HCT116 (cell line): Measurements from ENCODE around the gene STARD6. TPM values are rescaled to one million over a fixed set of nuclear protein-coding genes. Genes with fewer than 3 reads are reported as not detected.
"Not testable (repeated sequence)": the region's sequence is repeated elsewhere in the genome, so short reads cannot be mapped to it uniquely, and the experiment has no call there.

Experiments
- ATAC-seq: fragments of 200-7000 bp; cut with Tn5 transposase; 2 replicates; pipeline ENCODE4 v1.9.1; 2020; ENCODE audit warnings: mild to moderate bottlenecking, moderate library complexity
- BruUV-seq: library from RNA; stranded (reverse); fragments of 400-500 nt; replicated peaks from 2 replicates; lab custom pipeline; 2021; lab: Mats Ljungman, UMichigan
- CTCF ChIA-PET: fragments of 300-600 bp; sonication (Branson Sonifier 250); formaldehyde crosslinking; loops from one replicate; lab custom pipeline; 2021; ENCODE audit warnings: antibody characterized with exemption; lab: Charles Lee
- POLR2A ChIA-PET: fragments of 300-600, 350-600 bp; sonication (Branson Sonifier 250); formaldehyde crosslinking; loops from one replicate; lab custom pipeline; 2021; ENCODE audit warnings: antibody characterized with exemption; lab: Charles Lee
- RAD21 ChIA-PET, 2 experiments: fragments of 300-600 bp; sonication (Branson Sonifier 250); formaldehyde crosslinking; loops; one replicate each; lab custom pipeline; 2023; ENCODE audit warnings: low total read pairs in 2 of 2; ENCODE audit not compliant: uncharacterized antibody in 2 of 2, unreplicated experiment in 2 of 2, low non-redundant PET in 1 of 2; lab: Charles Lee
- DNase-seq: peaks from one replicate; pipeline ENCODE4 v3.0.0-alpha.2; 2010; ENCODE audit warnings: low read depth, low spot score
- H2AFZ ChIP-seq: fragments of 200-600 bp; shearing (Covaris generic), sonication (generic); 2 replicates; pipeline ENCODE4 v1.6.1; 2017; ENCODE audit warnings: low read depth, mixed run types, mixed read lengths, antibody characterized with exemption, low read length; ENCODE audit not compliant: poor library complexity, severe bottlenecking
- H3K27ac ChIP-seq: 2 replicates; pipeline ENCODE4 v1.5.1; 2012; ENCODE audit warnings: low read depth, low read length
- H3K27me3 ChIP-seq: fragments of 200-600 bp; sonication (generic); 2 replicates; pipeline ENCODE4 v1.6.1; 2016; ENCODE audit warnings: mixed run types, low read length, mixed read lengths; ENCODE audit not compliant: insufficient read depth
- H3K36me3 ChIP-seq, 2 experiments: fragments of 200-500 bp in 1 of 2; fragments of 200-600 bp in 1 of 2; sonication (Bioruptor generic) in 1 of 2; sonication (generic) in 1 of 2; 2 replicates each; pipeline versions ENCODE4 v1.5.1 to v1.6.1; 2014 to 2016; ENCODE audit warnings: low read length in 2 of 2, inconsistent platforms in 1 of 2, mixed read lengths in 1 of 2, mixed run types in 1 of 2; ENCODE audit not compliant: insufficient read depth in 2 of 2, control insufficient read depth in 1 of 2
- H3K4me1 ChIP-seq, 2 experiments: fragments of 200-600 bp in 1 of 2; sonication (generic) in 1 of 2; 2 replicates each; pipeline versions ENCODE4 v1.5.1 to v1.6.1; 2012 to 2017; ENCODE audit warnings: low read length in 2 of 2, inconsistent platforms in 1 of 2, mild to moderate bottlenecking in 1 of 2, mixed read lengths in 1 of 2, mixed run types in 1 of 2, moderate library complexity in 1 of 2; ENCODE audit not compliant: insufficient read depth in 2 of 2, control insufficient read depth in 1 of 2
- H3K4me2 ChIP-seq: fragments of 200-600 bp; sonication (generic); 2 replicates; pipeline ENCODE4 v1.6.1; 2017; ENCODE audit warnings: mixed run types, low read length, mixed read lengths
- H3K4me3 ChIP-seq, 2 experiments: fragments of 200-600 bp in 1 of 2; sonication (generic) in 1 of 2; replicated peaks in 1 of 2; 2 replicates each; pipeline ENCODE4 v1.5.1; 2011 to 2016; ENCODE audit warnings: low read length in 2 of 2, control low read depth in 1 of 2, low read depth in 1 of 2, mild to moderate bottlenecking in 1 of 2, mixed read lengths in 1 of 2, mixed run types in 1 of 2
- H3K79me2 ChIP-seq: fragments of 200-600 bp; sonication (generic); 2 replicates; pipeline ENCODE4 v1.6.1; 2017; ENCODE audit warnings: mild to moderate bottlenecking, mixed run types, low read length, moderate library complexity, mixed read lengths; ENCODE audit not compliant: insufficient read depth
- H3K9ac ChIP-seq: fragments of 200-600 bp; sonication (generic); 2 replicates; pipeline ENCODE4 v1.6.1; 2016; ENCODE audit warnings: low read length, mixed read lengths
- H3K9me2 ChIP-seq: fragments of 200-600 bp; sonication (generic), shearing (Covaris generic); 2 replicates; pipeline ENCODE4 v1.6.1; 2017; ENCODE audit warnings: mixed run types, mild to moderate bottlenecking, moderate library complexity; ENCODE audit not compliant: insufficient read depth
- H3K9me3 ChIP-seq, 2 experiments: fragments of 200-500 bp in 1 of 2; fragments of 200-600 bp in 1 of 2; sonication (Bioruptor generic) in 1 of 2; sonication (generic) in 1 of 2; 2 replicates each; pipeline ENCODE4 v1.6.1; 2014 to 2017; ENCODE audit warnings: low read length in 2 of 2, mixed read lengths in 2 of 2, inconsistent platforms in 1 of 2, low read depth in 1 of 2, mild to moderate bottlenecking in 1 of 2, mixed run types in 1 of 2, moderate library complexity in 1 of 2; ENCODE audit not compliant: control insufficient read depth in 1 of 2, insufficient read depth in 1 of 2
- H4K20me1 ChIP-seq: fragments of 200-600 bp; sonication (generic), shearing (Covaris generic); 2 replicates; pipeline ENCODE4 v1.6.1; 2017; ENCODE audit warnings: mixed run types, mild to moderate bottlenecking, moderate library complexity; ENCODE audit not compliant: insufficient read depth
- ATF3 ChIP-seq: IDR thresholded peaks from 2 replicates; pipeline ENCODE4 v1.6.1; 2012
- FOSL1 ChIP-seq: IDR thresholded peaks from 2 replicates; pipeline ENCODE4 v1.6.1; 2012; ENCODE audit warnings: low read depth
- POLR2A ChIP-seq: IDR thresholded peaks from 2 replicates; pipeline ENCODE4 v1.7.0; 2011; ENCODE audit warnings: borderline replicate concordance; ENCODE audit not compliant: insufficient read depth, insufficient read length; ENCODE audit errors: extremely low read depth
- POLR2AphosphoS5 ChIP-seq: IDR thresholded peaks from 2 replicates; pipeline ENCODE4 v1.6.1; 2011; ENCODE audit warnings: mild to moderate bottlenecking, low read depth, low read length, moderate library complexity
- REST ChIP-seq: IDR thresholded peaks from 2 replicates; pipeline ENCODE4 v1.6.1; 2012; ENCODE audit warnings: low read depth
- SIN3A ChIP-seq: IDR thresholded peaks from 2 replicates; pipeline ENCODE4 v1.6.1; 2012; ENCODE audit warnings: low read depth
- SP1 ChIP-seq: IDR thresholded peaks from 2 replicates; pipeline ENCODE4 v1.6.1; 2012; ENCODE audit warnings: low read depth
- YY1 ChIP-seq: IDR thresholded peaks from 2 replicates; pipeline ENCODE4 v1.6.1; 2011; ENCODE audit warnings: low read length, low read depth, moderate library complexity, mild to moderate bottlenecking; ENCODE audit not compliant: insufficient replicate concordance; ENCODE audit errors: extremely low read depth
- intact Hi-C: fragments of 100-400 bp; cut with micrococcal nuclease; formaldehyde crosslinking; loops from 2 replicates; pipeline ENCODE4 v1.10.0; 2022
- total RNA-seq: library from RNA; stranded (reverse); gene quantifications from one replicate; pipeline ENCODE4 v1.2.1, GENCODE V29; 2021; ENCODE audit not compliant: unreplicated experiment

Gene STARD6
- total RNA-seq, 1 experiment from 2014 or later = not detected

GRCh38 chr18:54303408-54303807 is 54.2 kb downstream of the STARD6 start:
- no peak overlapping the region for H3K9ac ChIP-seq
- CTCF ChIA-PET = no interaction called here
- no peaks in the 10 kb centered on the region for H3K27me3 ChIP-seq
- H3K4me2 ChIP-seq = no peak overlapping the region
- no peak overlapping the region for H3K27ac ChIP-seq
- H3K9me3 ChIP-seq = 0 out of 4 replicates have a peak, but pooled peaks cover 0 to 3% of the 10 kb centered on the region in 2 experiments
- POLR2A ChIA-PET = no interaction called here
- ATAC-seq (no peak), DNase-seq (no peak)
- no peaks in the 10 kb centered on the region for H3K4me1 ChIP-seq
- H3K36me3 ChIP-seq = no peaks in the 10 kb centered on the region
- H3K4me3 ChIP-seq = no peak overlapping the region
- H4K20me1 ChIP-seq = no peaks in the 10 kb centered on the region
- H2AFZ ChIP-seq = no peak overlapping the region
- no peak for TF ChIP-seq POLR2A
- no peak for TF ChIP-seq YY1
- TF ChIP-seq ATF3 = no peak
- TF ChIP-seq POLR2AphosphoS5 = no peak
- TF ChIP-seq REST = no peak
- TF ChIP-seq SIN3A = no peak
- TF ChIP-seq SP1 = no peak
- no peak for TF ChIP-seq FOSL1
- RAD21 ChIA-PET = no interaction called here
- H3K79me2 ChIP-seq = no peaks in the 10 kb centered on the region
- intact Hi-C loops = no loop called here
- BruUV-seq = no TSS peak
- H3K9me2 ChIP-seq = no peaks in the 10 kb centered on the region

- POLR2A ChIA-PET, H3K27ac ChIP-seq, BruUV-seq, H3K27me3 ChIP-seq, H4K20me1 ChIP-seq, H2AFZ ChIP-seq, H3K4me3 ChIP-seq, H3K9me2 ChIP-seq, DNase-seq, RAD21 ChIA-PET, H3K9ac ChIP-seq, H3K79me2 ChIP-seq, CTCF ChIA-PET, H3K9me3 ChIP-seq, H3K36me3 ChIP-seq, intact Hi-C loops, H3K4me2 ChIP-seq, ATAC-seq, H3K4me1 ChIP-seq: not testable (repeated sequence)
Measured at GRCh38 chr18:54298991-54299390, 58.7 kb downstream of the STARD6 start.
